HG02763 (cell line): Measurements from ENCODE around the gene TPCN2.

ENCODE experiments used
- ATAC-seq: cut with Tn5 transposase; IDR thresholded peaks from one replicate; pipeline ENCODE4 v1.9.1; 2021; ENCODE audit warnings: mild to moderate bottlenecking, moderate library complexity; ENCODE audit not compliant: unreplicated experiment

The TPCN2 gene

GRCh38 chr11:69180226-69180625 is 131.5 kb downstream of the TPCN2 start:
- ATAC-seq = no peak

DNA sequence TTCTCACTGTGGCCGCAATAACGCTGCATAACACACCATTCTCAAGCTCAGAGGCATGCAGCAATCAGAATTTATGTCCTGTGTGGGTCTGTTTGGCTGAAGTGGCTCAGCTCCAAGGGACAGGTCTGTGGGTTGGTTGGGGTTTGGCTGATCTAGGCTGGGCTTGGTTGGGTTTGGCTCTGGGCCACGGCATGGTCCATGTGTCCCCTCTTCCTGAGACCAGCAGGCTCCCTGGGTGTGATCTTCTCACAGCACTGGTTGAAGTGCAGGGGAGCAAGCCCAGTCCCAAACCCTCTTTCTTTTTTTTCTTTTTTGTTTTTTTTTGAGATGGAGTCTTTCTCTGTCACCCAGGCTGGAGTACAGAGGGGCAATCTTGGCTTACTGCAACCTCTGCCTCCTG is 132.0 kb downstream of the TPCN2 start:
- ATAC-seq = no peak

GRCh38 chr11:69183613-69184012 is 134.9 kb downstream of the TPCN2 start:
- no peak for ATAC-seq
